IMR-90 (cell line): ENCODE data around the gene RIOX2. TPM values are rescaled to one million over a fixed set of nuclear protein-coding genes. Genes with fewer than 3 reads are reported as not detected.

ENCODE experiments used
- ATAC-seq: fragments of 200-7000 bp; cut with Tn5 transposase; 2 replicates; pipeline ENCODE4 v1.9.1; 2020; ENCODE audit warnings: low read depth, mild to moderate bottlenecking, moderate library complexity
- BruUV-seq: library from RNA; stranded (reverse); fragments of 400-500 nt; replicated peaks from 2 replicates; lab custom pipeline; 2021; lab: Mats Ljungman, UMichigan
- CTCF ChIA-PET: fragments of 300-600 bp; formaldehyde crosslinking; extraction: SDS; loops from one replicate; lab custom pipeline; 2021; ENCODE audit warnings: antibody characterized with exemption; lab: Yijun Ruan, JAX
- POLR2A ChIA-PET: fragments of 300-600 bp; sonication (Branson Sonifier 250); formaldehyde crosslinking; loops from one replicate; lab custom pipeline; 2022; ENCODE audit warnings: antibody characterized with exemption; ENCODE audit not compliant: unreplicated experiment; lab: Charles Lee
- DNase-seq: peaks from one replicate; pipeline ENCODE4 v3.0.0; 2013
- H2AFZ ChIP-seq: replicated peaks from 2 replicates; pipeline ENCODE3; 2013; ENCODE audit warnings: low read length, mild to moderate bottlenecking; ENCODE audit not compliant: poor library complexity
- H2AK5ac ChIP-seq: 2 replicates; pipeline ENCODE4 v1.6.1; 2013; ENCODE audit warnings: low read depth, low read length, inconsistent platforms
- H2AK9ac ChIP-seq: replicated peaks from 2 replicates; pipeline ENCODE3; 2013; ENCODE audit warnings: mild to moderate bottlenecking, low read depth, low read length, moderate library complexity; ENCODE audit not compliant: poor library complexity
- H2BK120ac ChIP-seq: 2 replicates; pipeline ENCODE4 v1.6.1; 2013; ENCODE audit warnings: low read depth, low read length, inconsistent platforms
- H2BK15ac ChIP-seq: 3 replicates; pipeline ENCODE4 v1.6.1; 2013; ENCODE audit warnings: low read depth, low read length, inconsistent platforms
- H2BK20ac ChIP-seq: 2 replicates; pipeline ENCODE4 v1.6.1; 2013; ENCODE audit warnings: low read depth, mild to moderate bottlenecking, inconsistent platforms, low read length, moderate library complexity
- H2BK5ac ChIP-seq: 2 replicates; pipeline ENCODE4 v1.6.1; 2013; ENCODE audit warnings: mild to moderate bottlenecking, low read depth, low read length, inconsistent platforms; ENCODE audit not compliant: poor library complexity, severe bottlenecking
- H3K14ac ChIP-seq: replicated peaks from 2 replicates; pipeline ENCODE4 v1.6.1; 2013; ENCODE audit warnings: low read depth, low read length, inconsistent platforms
- H3K18ac ChIP-seq: 2 replicates; pipeline ENCODE4 v1.6.1; 2013; ENCODE audit warnings: low read depth, low read length, control low read depth
- H3K23ac ChIP-seq: 2 replicates; pipeline ENCODE4 v1.6.1; 2013; ENCODE audit warnings: low read depth, low read length, inconsistent platforms
- H3K27ac ChIP-seq: 2 replicates; pipeline ENCODE4 v1.5.1; 2013; ENCODE audit warnings: mild to moderate bottlenecking, control low read depth, low read length; ENCODE audit not compliant: insufficient read depth
- H3K27me3 ChIP-seq: 2 replicates; pipeline ENCODE4 v1.6.1; 2013; ENCODE audit warnings: low read length; ENCODE audit not compliant: control insufficient read depth, insufficient read depth
- H3K36me3 ChIP-seq: 2 replicates; pipeline ENCODE4 v1.6.1; 2013; ENCODE audit warnings: low read length, mixed read lengths; ENCODE audit not compliant: control insufficient read depth, insufficient read depth
- H3K4ac ChIP-seq: 2 replicates; pipeline ENCODE4 v1.6.1; 2013; ENCODE audit warnings: low read depth, low read length, inconsistent platforms
- H3K4me1 ChIP-seq: 2 replicates; pipeline ENCODE4 v1.6.1; 2013; ENCODE audit warnings: low read length, mixed read lengths; ENCODE audit not compliant: control insufficient read depth, insufficient read depth
- H3K4me2 ChIP-seq: 2 replicates; pipeline ENCODE4 v1.6.1; 2013; ENCODE audit warnings: low read depth, mild to moderate bottlenecking, control low read depth, low read length, moderate library complexity
- H3K4me3 ChIP-seq: 2 replicates; pipeline ENCODE4 v1.5.1; 2013; ENCODE audit warnings: low read depth, mild to moderate bottlenecking, control low read depth, low read length, moderate library complexity; ENCODE audit not compliant: insufficient read depth
- H3K56ac ChIP-seq: 2 replicates; pipeline ENCODE4 v1.6.1; 2013; ENCODE audit warnings: low read length, inconsistent platforms; ENCODE audit not compliant: insufficient read depth; ENCODE audit errors: extremely low read depth
- H3K79me1 ChIP-seq, 2 experiments: 2 replicates each; pipeline ENCODE4 v1.6.1; 2013; ENCODE audit warnings: low read length in 2 of 2, inconsistent platforms in 1 of 2, low read depth in 1 of 2
- H3K9ac ChIP-seq: 2 replicates; pipeline ENCODE4 v1.6.1; 2013; ENCODE audit warnings: low read depth, low read length, control low read depth
- H3K9me1 ChIP-seq: 2 replicates; pipeline ENCODE4 v1.6.1; 2013; ENCODE audit warnings: low read length, inconsistent platforms; ENCODE audit not compliant: insufficient read depth
- H3K9me3 ChIP-seq: 2 replicates; pipeline ENCODE4 v1.6.1; 2013; ENCODE audit warnings: low read length; ENCODE audit not compliant: control insufficient read depth, insufficient read depth
- H4K20me1 ChIP-seq: 2 replicates; pipeline ENCODE4 v1.6.1; 2013; ENCODE audit warnings: low read length, inconsistent platforms; ENCODE audit not compliant: insufficient read depth
- H4K5ac ChIP-seq: 2 replicates; pipeline ENCODE4 v1.6.1; 2013; ENCODE audit warnings: mild to moderate bottlenecking, low read depth, low read length, control low read depth
- H4K8ac ChIP-seq, 2 experiments: 2 replicates each; pipeline ENCODE4 v1.6.1; 2013; ENCODE audit warnings: low read depth in 2 of 2, low read length in 2 of 2, control low read depth in 1 of 2, inconsistent platforms in 1 of 2
- H4K91ac ChIP-seq: 2 replicates; pipeline ENCODE4 v1.6.1; 2013; ENCODE audit warnings: low read depth, low read length, inconsistent platforms; ENCODE audit not compliant: insufficient read depth
- BHLHE40 ChIP-seq: fragments of 150-350 bp; IDR thresholded peaks from 2 replicates; pipeline ENCODE4 v1.6.1; 2016; ENCODE audit warnings: mild to moderate bottlenecking, low read depth, low read length
- MAFK ChIP-seq: IDR thresholded peaks from 2 replicates; pipeline ENCODE4 v1.6.1; 2012; ENCODE audit warnings: low read depth, low read length, improper control_type of control experiment
- MXI1 ChIP-seq: IDR thresholded peaks from 2 replicates; pipeline ENCODE4 v1.6.1; 2012; ENCODE audit warnings: low read depth, mild to moderate bottlenecking, low read length, moderate library complexity, borderline replicate concordance
- NFE2L2 ChIP-seq: fragments of 150-350 bp; IDR thresholded peaks from 2 replicates; pipeline ENCODE4 v1.6.1; 2016; ENCODE audit warnings: low read depth, mild to moderate bottlenecking, low read length
- RCOR1 ChIP-seq: IDR thresholded peaks from 2 replicates; pipeline ENCODE4 v1.6.1; 2012; ENCODE audit warnings: mild to moderate bottlenecking, low read length, improper control_type of control experiment; ENCODE audit not compliant: insufficient replicate concordance
- SMC3 ChIP-seq: fragments of 150-350 bp; IDR thresholded peaks from 2 replicates; pipeline ENCODE4 v1.6.1; 2016; ENCODE audit warnings: low read depth, mild to moderate bottlenecking, antibody characterized with exemption, low read length, moderate library complexity
- WGBS, 2 experiments: methylation state at CpG; one replicate each; pipeline versions ENCODE4 v1.1.5 to v1.1.7; 2013; ENCODE audit warnings: missing lambda C conversion rate in 2 of 2; ENCODE audit not compliant: insufficient read length in 1 of 2; ENCODE audit errors: extremely low coverage in 2 of 2; 5-methylcytosine and 5-hydroxymethylcytosine counted together
- dilution Hi-C: fragments of 300-500 bp; cut with HindIII; formaldehyde crosslinking; loops from one replicate; pipeline ENCODE4 v1.14.3; 2018; ENCODE audit warnings: low sequenced_read_pairs; ENCODE audit not compliant: unreplicated experiment
- in situ Hi-C: fragments of 300-500 bp; cut with MboI; formaldehyde crosslinking; loops from 3 replicates; pipeline ENCODE4 v1.14.3; 2019; ENCODE audit warnings: low sequenced_read_pairs, inconsistent platforms, mixed read lengths
- intact Hi-C: fragments of 100-400 bp; cut with micrococcal nuclease; formaldehyde crosslinking; loops from 2 replicates; pipeline ENCODE4 v1.10.0; 2022
- polyA plus RNA-seq, 3 experiments: library from polyadenylated mRNA; depleted of rRNA; stranded (reverse); fragments of >200 nt; gene quantifications; 2 replicates each; pipeline ENCODE4 v1.2.3, GENCODE V29; 2012; ENCODE audit warnings: low replicate concordance in 1 of 3
- total RNA-seq: library from RNA; depleted of rRNA; stranded (reverse); fragments of >200 nt; gene quantifications from 2 replicates; pipeline ENCODE4 v1.2.3, GENCODE V29; 2012
- TF ChIP-seq, protein P1 (sequence below): conservative IDR thresholded peaks from 2 replicates; pipeline ENCODE4 v1.5.1; 2012; ENCODE audit warnings: mild to moderate bottlenecking, low read depth, low read length, improper control_type of control experiment
- TF ChIP-seq, protein P2 (sequence below): fragments of 150-350 bp; IDR thresholded peaks from 2 replicates; pipeline ENCODE4 v1.6.1; 2016; ENCODE audit warnings: low read depth, mild to moderate bottlenecking, low read length, moderate library complexity, borderline replicate concordance

Gene RIOX2
- total and polyA plus RNA-seq, 2 of the 4 experiments (the other 2 are of a cell fraction), result 17.2 to 26.7 TPM

DNA sequence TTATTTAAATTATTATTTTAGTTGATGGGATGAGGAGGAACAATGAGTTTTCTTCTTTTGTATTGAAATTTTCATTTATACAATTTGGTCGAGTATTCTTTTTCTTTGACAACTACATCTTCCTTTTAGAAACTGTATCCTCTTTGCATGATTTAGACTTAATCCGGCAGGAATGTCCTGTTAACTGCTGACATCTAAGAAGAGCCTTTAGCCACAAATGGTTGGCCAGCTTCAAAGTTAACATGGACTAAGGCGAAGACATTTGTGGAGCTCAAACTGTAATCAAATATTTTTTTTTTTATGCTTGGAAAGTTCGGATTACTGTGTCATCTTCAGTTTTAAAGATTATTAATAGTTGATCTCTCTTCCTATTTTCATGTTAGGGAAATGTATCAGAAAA, 43.2 kb downstream of the RIOX2 start:
- ChIA-PET CTCF (no interaction called here), POLR2A (no interaction called here)

More for the DNA sequence above, 43.2 kb downstream of the RIOX2 start:
- H3K27me3 ChIP-seq, result no peaks in the 10 kb centered on the region
- dilution Hi-C loops (no loop called here), intact Hi-C loops (loop anchor here (5.0 kb wide), 1 partner anchor 107 kb away; the partner anchor contains the start of gene CRYBG3), in situ Hi-C loops (no loop called here)
- no peak overlapping the region for H3K56ac ChIP-seq
- no peak overlapping the region for H2AK9ac ChIP-seq
- DNase-seq (no peak), ATAC-seq (no peak)
- no TSS peak for BruUV-seq
- no peak overlapping the region for H3K4ac ChIP-seq
- no peak overlapping the region for H2BK120ac ChIP-seq
- H3K9ac ChIP-seq, result no peak overlapping the region
- H3K4me1 ChIP-seq, result no peaks in the 10 kb centered on the region; the same call in 1 of the 2 replicates
- no peak overlapping the region for H3K4me3 ChIP-seq
- H4K91ac ChIP-seq, result no peak overlapping the region
- H3K14ac ChIP-seq, result no peak overlapping the region
- no peak overlapping the region for H2BK15ac ChIP-seq
- no peak overlapping the region for H2BK5ac ChIP-seq
- no peaks in the 10 kb centered on the region for H3K9me1 ChIP-seq
- TF ChIP-seq BHLHE40, result no peak
- TF ChIP-seq, protein P1, sequence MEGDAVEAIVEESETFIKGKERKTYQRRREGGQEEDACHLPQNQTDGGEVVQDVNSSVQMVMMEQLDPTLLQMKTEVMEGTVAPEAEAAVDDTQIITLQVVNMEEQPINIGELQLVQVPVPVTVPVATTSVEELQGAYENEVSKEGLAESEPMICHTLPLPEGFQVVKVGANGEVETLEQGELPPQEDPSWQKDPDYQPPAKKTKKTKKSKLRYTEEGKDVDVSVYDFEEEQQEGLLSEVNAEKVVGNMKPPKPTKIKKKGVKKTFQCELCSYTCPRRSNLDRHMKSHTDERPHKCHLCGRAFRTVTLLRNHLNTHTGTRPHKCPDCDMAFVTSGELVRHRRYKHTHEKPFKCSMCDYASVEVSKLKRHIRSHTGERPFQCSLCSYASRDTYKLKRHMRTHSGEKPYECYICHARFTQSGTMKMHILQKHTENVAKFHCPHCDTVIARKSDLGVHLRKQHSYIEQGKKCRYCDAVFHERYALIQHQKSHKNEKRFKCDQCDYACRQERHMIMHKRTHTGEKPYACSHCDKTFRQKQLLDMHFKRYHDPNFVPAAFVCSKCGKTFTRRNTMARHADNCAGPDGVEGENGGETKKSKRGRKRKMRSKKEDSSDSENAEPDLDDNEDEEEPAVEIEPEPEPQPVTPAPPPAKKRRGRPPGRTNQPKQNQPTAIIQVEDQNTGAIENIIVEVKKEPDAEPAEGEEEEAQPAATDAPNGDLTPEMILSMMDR, result no peak
- TF ChIP-seq, protein P2, sequence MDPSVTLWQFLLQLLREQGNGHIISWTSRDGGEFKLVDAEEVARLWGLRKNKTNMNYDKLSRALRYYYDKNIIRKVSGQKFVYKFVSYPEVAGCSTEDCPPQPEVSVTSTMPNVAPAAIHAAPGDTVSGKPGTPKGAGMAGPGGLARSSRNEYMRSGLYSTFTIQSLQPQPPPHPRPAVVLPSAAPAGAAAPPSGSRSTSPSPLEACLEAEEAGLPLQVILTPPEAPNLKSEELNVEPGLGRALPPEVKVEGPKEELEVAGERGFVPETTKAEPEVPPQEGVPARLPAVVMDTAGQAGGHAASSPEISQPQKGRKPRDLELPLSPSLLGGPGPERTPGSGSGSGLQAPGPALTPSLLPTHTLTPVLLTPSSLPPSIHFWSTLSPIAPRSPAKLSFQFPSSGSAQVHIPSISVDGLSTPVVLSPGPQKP, result no peak
- TF ChIP-seq NFE2L2, result no peak
- TF ChIP-seq RCOR1, result no peak
- TF ChIP-seq MAFK, result no peak
- TF ChIP-seq SMC3, result no peak
- no peak for TF ChIP-seq MXI1
- peaks cover 9% of the 10 kb centered on the region for H3K36me3 ChIP-seq
- no peak overlapping the region for H2AK5ac ChIP-seq
- H3K18ac ChIP-seq, result no peak overlapping the region
- H4K5ac ChIP-seq, result no peak overlapping the region
- no CpG with 5 or more reads among the region's 4 CpGs for whole genome bisulfite sequencing, 2 experiments
- no peak overlapping the region for H3K23ac ChIP-seq
- H4K20me1 ChIP-seq, result no peaks in the 10 kb centered on the region
- no peaks in the 10 kb centered on the region for H3K9me3 ChIP-seq
- no peak overlapping the region for H3K27ac ChIP-seq
- H2AFZ ChIP-seq, result no peak overlapping the region
- no peak overlapping the region for H2BK20ac ChIP-seq
- no peaks in the 10 kb centered on the region for H3K79me1 ChIP-seq
- H4K8ac ChIP-seq, result no peak overlapping the region
- no peak overlapping the region for H3K4me2 ChIP-seq
